Naive thymus-derived CD4-positive, alpha-beta T cell (primary cell): Measurements from ENCODE around the gene HTN1. TPM values are rescaled to one million over a fixed set of nuclear protein-coding genes. Genes with fewer than 3 reads are reported as not detected.

Source experiments
- ATAC-seq: fragments of 150-1000 bp; cut with Tn5 transposase; 2 replicates; pipeline ENCODE4 v1.10.0; 2021; ENCODE audit warnings: mild to moderate bottlenecking, moderate library complexity
- CTCF ChIA-PET: fragments of 350-600 bp; sonication (Branson Sonifier 250); formaldehyde crosslinking; loops from one replicate; lab custom pipeline; 2021; ENCODE audit warnings: antibody characterized with exemption; lab: Charles Lee
- POLR2A ChIA-PET: fragments of 350-600 bp; sonication (Branson Sonifier 250); formaldehyde crosslinking; loops from one replicate; lab custom pipeline; 2021; ENCODE audit warnings: antibody characterized with exemption, inconsistent platforms; lab: Charles Lee
- DNase-seq, 9 donors: peaks; one replicate each; pipeline versions ENCODE4 v3.0.0 to v3.0.0-alpha.2; 2020 to 2022; ENCODE audit warnings: mixed read lengths in 1 of 9
- H3K27ac ChIP-seq: one replicate; pipeline ENCODE4 v1.7.0; 2013; ENCODE audit warnings: mild to moderate bottlenecking, low read depth, low read length, moderate library complexity
- H3K27me3 ChIP-seq, 2 donors: one replicate each; pipeline ENCODE4 v1.7.0; 2013; ENCODE audit warnings: low read length in 2 of 2, mild to moderate bottlenecking in 2 of 2, moderate library complexity in 2 of 2; ENCODE audit not compliant: control insufficient read depth in 2 of 2, insufficient read depth in 2 of 2
- H3K36me3 ChIP-seq, 3 experiments: 1 replicate in 2 of 3; 2 replicates in 1 of 3; pipeline ENCODE4 v1.7.0; 2013; ENCODE audit warnings: low read length in 3 of 3, mild to moderate bottlenecking in 3 of 3, moderate library complexity in 1 of 3; ENCODE audit not compliant: insufficient read depth in 3 of 3, control insufficient read depth in 2 of 3
- H3K4me1 ChIP-seq, 2 donors: one replicate each; pipeline ENCODE4 v1.7.0; 2013; ENCODE audit warnings: low read length in 2 of 2, mild to moderate bottlenecking in 2 of 2, moderate library complexity in 1 of 2; ENCODE audit not compliant: control insufficient read depth in 2 of 2, insufficient read depth in 2 of 2
- H3K4me3 ChIP-seq: 2 replicates; pipeline ENCODE4 v1.7.0; 2013; ENCODE audit warnings: mild to moderate bottlenecking, low read length
- H3K9me3 ChIP-seq, 3 experiments: 1 replicate in 2 of 3; 2 replicates in 1 of 3; pipeline ENCODE4 v1.7.0; 2013; ENCODE audit warnings: low read length in 3 of 3; ENCODE audit not compliant: control insufficient read depth in 2 of 3
- H3K27ac Mint-ChIP-seq, 9 donors: one replicate each; pipeline ENCODE4 v1.8.0; 2020 to 2022; ENCODE audit warnings: mixed read lengths in 9 of 9, mild to moderate bottlenecking in 8 of 9, moderate library complexity in 5 of 9, inconsistent platforms in 2 of 9
- H3K27me3 Mint-ChIP-seq, 5 donors: one replicate each; pipeline ENCODE4 v1.8.0; 2021 to 2022; ENCODE audit warnings: mixed read lengths in 5 of 5, mild to moderate bottlenecking in 1 of 5
- H3K36me3 Mint-ChIP-seq, 5 donors: one replicate each; pipeline ENCODE4 v1.8.0; 2020 to 2022; ENCODE audit warnings: mixed read lengths in 5 of 5, mild to moderate bottlenecking in 3 of 5, inconsistent platforms in 1 of 5
- H3K4me1 Mint-ChIP-seq, 7 donors: one replicate each; pipeline ENCODE4 v1.8.0; 2020 to 2022; ENCODE audit warnings: mixed read lengths in 7 of 7, mild to moderate bottlenecking in 3 of 7, inconsistent platforms in 1 of 7
- H3K4me3 Mint-ChIP-seq, 10 donors: one replicate each; pipeline ENCODE4 v1.8.0; 2020 to 2022; ENCODE audit warnings: mild to moderate bottlenecking in 10 of 10, mixed read lengths in 10 of 10, moderate library complexity in 6 of 10, inconsistent platforms in 2 of 10
- H3K9me3 Mint-ChIP-seq, 11 donors: one replicate each; pipeline ENCODE4 v1.8.0; 2020 to 2022; ENCODE audit warnings: mixed read lengths in 11 of 11, mild to moderate bottlenecking in 4 of 11, inconsistent platforms in 1 of 11, moderate library complexity in 1 of 11
- intact Hi-C, 2 donors: fragments of 100-400 bp; cut with micrococcal nuclease; formaldehyde crosslinking; loops; one replicate each; pipeline ENCODE4 v1.15.1; 2023
- polyA plus RNA-seq, 2 donors: library from polyadenylated mRNA; unstranded; fragments of 300-500 nt; fragmentation: Illumina TruSeq; gene quantifications; one replicate each; pipeline ENCODE4 v1.2.3, GENCODE V29; 2021
- total RNA-seq, 6 experiments: library from RNA in 5 of 6; stranded (reverse) in 5 of 6; gene quantifications; 1 replicate in 5 of 6; 2 replicates in 1 of 6; pipeline ENCODE4 v1.2.3 and lab custom pipeline; 2021 to 2026

Gene HTN1
- total and polyA plus RNA-seq, 7 experiments from 2014 or later = not detected

GRCh38 chr4:70062000-70062399, 11.8 kb downstream of the HTN1 start:
- peaks cover 0 to 5% (median 0%) of the 10 kb centered on the region in 11 donors for H3K9me3 Mint-ChIP-seq
- H3K4me1 Mint-ChIP-seq = no peaks in the 10 kb centered on the region

GRCh38 chr4:70080205-70080604, 30.0 kb downstream of the HTN1 start:
- no peak overlapping the region for H3K27ac Mint-ChIP-seq
- no peaks in the 10 kb centered on the region for H3K27me3 Mint-ChIP-seq
- Histone ChIP-seq H3K27ac (no peak overlapping the region), H3K4me1 (no peaks in the 10 kb centered on the region), H3K36me3 (no peaks in the 10 kb centered on the region), H3K9me3 (no peaks in the 10 kb centered on the region), H3K4me3 (no peak overlapping the region), H3K27me3 (no peaks in the 10 kb centered on the region)
- no peaks in the 10 kb centered on the region for H3K4me1 Mint-ChIP-seq
- H3K9me3 Mint-ChIP-seq = peaks cover 0 to 2% (median 0%) of the 10 kb centered on the region in 11 donors
- CTCF ChIA-PET = no interaction called here
- no peak overlapping the region for H3K4me3 Mint-ChIP-seq
- no peak for ATAC-seq
- intact Hi-C loops = no loop called here
- DNase-seq = no peak
- H3K36me3 Mint-ChIP-seq = no peaks in the 10 kb centered on the region
- POLR2A ChIA-PET = no interaction called here

More at GRCh38 chr4:70062000-70062399, 11.8 kb downstream of the HTN1 start:
- intact Hi-C loops = no loop called here
- Histone ChIP-seq H3K9me3 (no peaks in the 10 kb centered on the region), H3K4me3 (no peak overlapping the region), H3K27ac (no peak overlapping the region), H3K27me3 (no peaks in the 10 kb centered on the region), H3K36me3 (no peaks in the 10 kb centered on the region), H3K4me1 (no peaks in the 10 kb centered on the region)
- ATAC-seq (no peak), DNase-seq (no peak)
- no peaks in the 10 kb centered on the region for H3K27me3 Mint-ChIP-seq
- H3K27ac Mint-ChIP-seq = no peak overlapping the region
- no peaks in the 10 kb centered on the region for H3K36me3 Mint-ChIP-seq
- CTCF ChIA-PET = no interaction called here
- POLR2A ChIA-PET = no interaction called here
- H3K4me3 Mint-ChIP-seq = no peak overlapping the region

- Mint-ChIP-seq H3K4me1 (no peaks in the 10 kb centered on the region), H3K9me3 (peaks cover 0 to 4% (median 0%) of the 10 kb centered on the region in 11 donors), H3K27me3 (no peaks in the 10 kb centered on the region), H3K36me3 (no peaks in the 10 kb centered on the region), H3K27ac (no peak overlapping the region), H3K4me3 (no peak overlapping the region)
- Histone ChIP-seq H3K36me3 (no peaks in the 10 kb centered on the region), H3K9me3 (no peaks in the 10 kb centered on the region), H3K4me3 (no peak overlapping the region), H3K4me1 (no peaks in the 10 kb centered on the region), H3K27ac (no peak overlapping the region), H3K27me3 (no peaks in the 10 kb centered on the region)
- DNase-seq (no peak), ATAC-seq (no peak)
- POLR2A ChIA-PET = no interaction called here
- CTCF ChIA-PET = no interaction called here
- intact Hi-C loops = no loop called here
Observed at GRCh38 chr4:70099206-70099605, 49.0 kb downstream of the HTN1 start.

Other genes starting within 250 kb of the HTN1 start
- not detected for gene SULT1E1, start 190.3 kb upstream of the HTN1 start, total RNA-seq
- not detected for gene SULT1E1, start 190.3 kb upstream of the HTN1 start, polyA plus RNA-seq
- gene CSN1S1, start 119.4 kb upstream of the HTN1 start, total RNA-seq = not detected
- not detected for gene CSN1S1, start 119.4 kb upstream of the HTN1 start, polyA plus RNA-seq
- gene CSN2, start 84.7 kb upstream of the HTN1 start, total RNA-seq = not detected
- not detected for gene CSN2, start 84.7 kb upstream of the HTN1 start, polyA plus RNA-seq
- not detected for gene STATH, start 54.5 kb upstream of the HTN1 start, total RNA-seq
- not detected for gene STATH, start 54.5 kb upstream of the HTN1 start, polyA plus RNA-seq
- gene HTN3, start 22.0 kb upstream of the HTN1 start, total RNA-seq = not detected
- not detected for gene HTN3, start 22.0 kb upstream of the HTN1 start, polyA plus RNA-seq
- not detected for gene PRR27, start 103.8 kb downstream of the HTN1 start, total RNA-seq
- gene PRR27, start 103.8 kb downstream of the HTN1 start, polyA plus RNA-seq = not detected
- not detected for gene ODAM, start 145.3 kb downstream of the HTN1 start, total RNA-seq
- not detected for gene ODAM, start 145.3 kb downstream of the HTN1 start, polyA plus RNA-seq
- gene FDCSP, start 175.7 kb downstream of the HTN1 start, total RNA-seq = not detected
- not detected for gene FDCSP, start 175.7 kb downstream of the HTN1 start, polyA plus RNA-seq
- gene CSN3, start 192.2 kb downstream of the HTN1 start, total RNA-seq = not detected
- not detected for gene CSN3, start 192.2 kb downstream of the HTN1 start, polyA plus RNA-seq